Chondrocyte (in vitro differentiated cells): Measurements from ENCODE around the gene RAC2. TPM values are rescaled to one million over a fixed set of nuclear protein-coding genes. Genes with fewer than 3 reads are reported as not detected.
A peak's percentile ranks its signal among the peaks of the same experiment; 100 is the strongest.
"Not testable (repeated sequence)": the region's sequence is repeated elsewhere in the genome, so short reads cannot be mapped to it uniquely, and the experiment has no call there.

Experiments used
- DNase-seq: peaks from one replicate; pipeline ENCODE4 v3.0.0; 2021; ENCODE audit warnings: mixed read lengths, low spot score
- H3K27ac Mint-ChIP-seq: one replicate; pipeline ENCODE4 v1.8.0; 2021; ENCODE audit warnings: mild to moderate bottlenecking, moderate library complexity, mixed read lengths; ENCODE audit not compliant: unreplicated experiment
- H3K27me3 Mint-ChIP-seq: 2 replicates; pipeline ENCODE4 v1.8.0; 2021; ENCODE audit warnings: low read depth, mixed read lengths
- H3K36me3 Mint-ChIP-seq: 2 replicates; pipeline ENCODE4 v1.8.0; 2021; ENCODE audit warnings: low read depth, mixed read lengths
- H3K4me1 Mint-ChIP-seq: 2 replicates; pipeline ENCODE4 v1.8.0; 2021; ENCODE audit warnings: low read depth, mild to moderate bottlenecking, mixed read lengths
- H3K4me3 Mint-ChIP-seq: one replicate; pipeline ENCODE4 v1.8.0; 2021; ENCODE audit warnings: mild to moderate bottlenecking, moderate library complexity, mixed read lengths; ENCODE audit not compliant: unreplicated experiment
- H3K9me3 Mint-ChIP-seq: 2 replicates; pipeline ENCODE4 v1.8.0; 2021; ENCODE audit warnings: low read depth, mixed read lengths
- CTCF ChIP-seq: fragments of 200-600 bp; sonication (generic); IDR thresholded peaks from 2 replicates; pipeline ENCODE4 v1.5.0; 2021; ENCODE audit warnings: antibody characterized with exemption, mild to moderate bottlenecking, moderate library complexity
- total RNA-seq: library from RNA; stranded (reverse); gene quantifications from 3 replicates; pipeline ENCODE4 v1.2.1, GENCODE V29; 2021

The RAC2 gene
- total RNA-seq, 1 donor from 2014 or later, result 0.20 TPM

- Mint-ChIP-seq H3K27ac (no peak overlapping the region), H3K9me3 (no peaks in the 10 kb centered on the region), H3K4me1 (peaks cover 17% of the 10 kb centered on the region), H3K27me3 (peaks cover 25% of the 10 kb centered on the region), H3K36me3 (no peaks in the 10 kb centered on the region), H3K4me3 (no peak overlapping the region)
- TF ChIP-seq CTCF, result no peak
- DNase-seq, result no peak
These were observed 10.8 kb upstream of the RAC2 start for GRCh38 chr22:37254867-37255233.

- DNase-seq, result peak; percentile 21
- Mint-ChIP-seq H3K36me3 (no peaks in the 10 kb centered on the region), H3K27me3 (peaks cover 22% of the 10 kb centered on the region), H3K4me1 (peaks cover 12% of the 10 kb centered on the region), H3K27ac (no peak overlapping the region), H3K9me3 (no peaks in the 10 kb centered on the region), H3K4me3 (no peak overlapping the region)
- TF ChIP-seq CTCF, result no peak
These were observed 10.3 kb upstream of the RAC2 start for GRCh38 chr22:37254209-37254866.

- H3K36me3 Mint-ChIP-seq, result no peaks in the 10 kb centered on the region
- H3K4me3 Mint-ChIP-seq, result no peak overlapping the region
- H3K4me1 Mint-ChIP-seq, result peaks cover 9% of the 10 kb centered on the region
- H3K27me3 Mint-ChIP-seq, result peaks cover 25% of the 10 kb centered on the region
- no peaks in the 10 kb centered on the region for H3K9me3 Mint-ChIP-seq
- no peak overlapping the region for H3K27ac Mint-ChIP-seq
- TF ChIP-seq CTCF, result peak; percentile 18
- DNase-seq, result no peak
These were observed 9.1 kb upstream of the RAC2 start for GRCh38 chr22:37253126-37253660.

GRCh38 chr22:37251836-37252235 lies 7.8 kb upstream of the RAC2 start:
- peaks cover 26% of the 10 kb centered on the region for H3K27me3 Mint-ChIP-seq
- H3K36me3 Mint-ChIP-seq, H3K27ac Mint-ChIP-seq, DNase-seq, H3K4me3 Mint-ChIP-seq, H3K9me3 Mint-ChIP-seq, H3K4me1 Mint-ChIP-seq: not testable (repeated sequence)

- H3K4me1 Mint-ChIP-seq, result peaks cover 9% of the 10 kb centered on the region
- no peak for TF ChIP-seq CTCF
- no peaks in the 10 kb centered on the region for H3K9me3 Mint-ChIP-seq
- DNase-seq, result no peak
- H3K36me3 Mint-ChIP-seq, result no peaks in the 10 kb centered on the region
- H3K4me3 Mint-ChIP-seq, result no peak overlapping the region
- peaks cover 18% of the 10 kb centered on the region for H3K27me3 Mint-ChIP-seq
- H3K27ac Mint-ChIP-seq, result no peak overlapping the region
These were observed 5.9 kb upstream of the RAC2 start for GRCh38 chr22:37249986-37250385.

- Mint-ChIP-seq H3K36me3 (no peaks in the 10 kb centered on the region), H3K27me3 (peaks cover 23% of the 10 kb centered on the region), H3K9me3 (no peaks in the 10 kb centered on the region), H3K4me3 (no peak overlapping the region), H3K27ac (no peak overlapping the region), H3K4me1 (no peaks in the 10 kb centered on the region)
- no peak for TF ChIP-seq CTCF
- no peak for DNase-seq
These were observed 4.2 kb upstream of the RAC2 start for GRCh38 chr22:37248251-37248650.
